GM19043 (cell line): ENCODE data around the gene MMP12.
"Not testable (repeated sequence)": the region's sequence is repeated elsewhere in the genome, so short reads cannot be mapped to it uniquely, and the experiment has no call there.

ENCODE experiments used
- ATAC-seq: cut with Tn5 transposase; IDR thresholded peaks from one replicate; pipeline ENCODE4 v1.9.1; 2021; ENCODE audit warnings: low read depth; ENCODE audit not compliant: unreplicated experiment

MMP12 gene

GRCh38 chr11:102874852-102875251 is at the start of gene MMP12:
MMP12 (minus strand) TSS chr11:102874982; CDS start chr11:102874937, 45 bp downstream.
- ATAC-seq: no peak

- ATAC-seq: no peak
Measured at GRCh38 chr11:102921587-102922220, 46.9 kb upstream of the MMP12 start.

GRCh38 chr11:102920118-102920684 is 45.4 kb upstream of the MMP12 start:
- peak; percentile 85 for ATAC-seq

GRCh38 chr11:102915044-102915375 is 40.2 kb upstream of the MMP12 start:
- ATAC-seq: no peak

- ATAC-seq: peak; percentile 36
Measured at GRCh38 chr11:102914238-102915043, 39.7 kb upstream of the MMP12 start.

GRCh38 chr11:102912482-102912830 is 37.7 kb upstream of the MMP12 start:
- no peak for ATAC-seq

- ATAC-seq: no peak
Measured at GRCh38 chr11:102911758-102912481, 37.1 kb upstream of the MMP12 start.

GRCh38 chr11:102905848-102906247 is 31.1 kb upstream of the MMP12 start:
- not testable (repeated sequence) for ATAC-seq

- not testable (repeated sequence) for ATAC-seq
Measured at GRCh38 chr11:102903895-102904294, 29.1 kb upstream of the MMP12 start.

- ATAC-seq: no peak
Measured at GRCh38 chr11:102900346-102900745, 25.6 kb upstream of the MMP12 start.

- no peak for ATAC-seq
Measured at GRCh38 chr11:102891736-102892135, 17.0 kb upstream of the MMP12 start.

GRCh38 chr11:102886999-102887398 is 12.2 kb upstream of the MMP12 start:
- no peak for ATAC-seq

GRCh38 chr11:102883141-102883540 is 8.4 kb upstream of the MMP12 start:
- ATAC-seq: no peak

- peak; percentile 48 for ATAC-seq
Measured at GRCh38 chr11:102882389-102883024, 7.7 kb upstream of the MMP12 start.

- ATAC-seq: no peak
Measured at GRCh38 chr11:102879801-102880200, 5.0 kb upstream of the MMP12 start.

GRCh38 chr11:102878595-102878994 is 3.8 kb upstream of the MMP12 start:
- ATAC-seq: no peak

- not testable (repeated sequence) for ATAC-seq
Measured at GRCh38 chr11:102869354-102869964, 5.3 kb downstream of the MMP12 start.

- no peak for ATAC-seq
Measured at GRCh38 chr11:102868339-102868738, 6.4 kb downstream of the MMP12 start.

- ATAC-seq: no peak
Measured at GRCh38 chr11:102864724-102865123, 10.1 kb downstream of the MMP12 start.

- no peak for ATAC-seq
Measured at GRCh38 chr11:102853956-102854355, 20.8 kb downstream of the MMP12 start.
